HL-60 (cell line): ENCODE data around the gene STX1B.

ENCODE experiments used
- DNase-seq, 2 experiments: peaks; one replicate each; pipeline ENCODE4 v3.0.0-alpha.2; 2010 to 2020; ENCODE audit warnings: low read depth in 1 of 2, low spot score in 1 of 2
- H3K27ac ChIP-seq: fragments of 250-450 bp; sonication (Bioruptor Pico); replicated peaks from 2 replicates; pipeline ENCODE4 v1.5.1; 2020; ENCODE audit warnings: mild to moderate bottlenecking, moderate library complexity
- H3K27me3 ChIP-seq: fragments of 250-450 bp; sonication (Bioruptor Pico); 2 replicates; pipeline ENCODE4 v1.5.1; 2021; ENCODE audit warnings: mild to moderate bottlenecking, moderate library complexity; ENCODE audit not compliant: insufficient read depth, poor library complexity, severe bottlenecking
- H3K4me3 ChIP-seq: replicated peaks from 2 replicates; pipeline ENCODE4 v1.5.1; 2011; ENCODE audit warnings: mild to moderate bottlenecking, control low read depth, low read length; ENCODE audit not compliant: insufficient read depth
- GABPA ChIP-seq: IDR thresholded peaks from 2 replicates; pipeline ENCODE4 v1.6.1; 2012; ENCODE audit warnings: low read depth
- POLR2AphosphoS5 ChIP-seq: IDR thresholded peaks from 2 replicates; pipeline ENCODE4 v1.6.1; 2012; ENCODE audit warnings: low read depth
- SPI1 ChIP-seq: IDR thresholded peaks from 2 replicates; pipeline ENCODE4 v1.6.1; 2012; ENCODE audit warnings: low read depth, mild to moderate bottlenecking, borderline replicate concordance
- TF ChIP-seq, protein P1 (sequence below): IDR thresholded peaks from 2 replicates; pipeline ENCODE4 v1.6.1; 2012; ENCODE audit warnings: low read depth; ENCODE audit not compliant: insufficient replicate concordance
- TF ChIP-seq, protein P2 (sequence below): IDR thresholded peaks from one replicate; pipeline ENCODE4 v1.5.1; 2011; ENCODE audit warnings: low read length, control low read depth, inconsistent platforms; ENCODE audit not compliant: insufficient read depth

STX1B gene

DNA sequence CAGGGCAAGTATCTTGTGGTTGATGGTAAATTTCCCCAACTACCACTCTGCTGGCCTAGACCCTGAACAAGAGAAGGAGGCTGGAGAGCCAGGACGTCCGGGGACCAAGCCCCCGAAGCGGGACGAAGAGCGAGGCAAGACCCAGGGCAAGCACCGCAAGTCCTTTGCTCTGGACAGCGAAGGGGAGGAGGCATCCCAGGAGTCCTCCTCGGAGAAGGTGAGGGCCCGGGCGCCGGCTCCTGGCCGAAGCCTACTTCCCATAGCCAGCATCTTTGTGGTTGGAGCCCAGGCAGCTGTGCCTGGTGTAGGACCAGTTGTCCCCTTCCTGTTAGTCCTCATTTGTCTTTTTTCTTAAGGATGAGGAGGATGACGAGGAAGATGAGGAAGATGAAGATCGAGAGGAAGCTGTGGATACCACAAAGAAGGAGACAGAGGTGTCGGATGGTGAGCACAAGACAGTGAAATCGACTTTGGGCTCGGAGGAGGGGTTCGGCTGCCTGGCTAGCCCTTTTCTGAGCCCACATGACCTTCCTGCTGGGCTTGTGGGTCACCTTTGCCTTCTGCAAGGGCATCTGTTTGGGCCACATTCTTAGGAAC is 41.1 kb downstream of the STX1B start:
- Histone ChIP-seq H3K27me3 (no peaks in the 10 kb centered on the region), H3K27ac (no peak overlapping the region), H3K4me3 (no peak overlapping the region)
- TF ChIP-seq, protein P1, sequence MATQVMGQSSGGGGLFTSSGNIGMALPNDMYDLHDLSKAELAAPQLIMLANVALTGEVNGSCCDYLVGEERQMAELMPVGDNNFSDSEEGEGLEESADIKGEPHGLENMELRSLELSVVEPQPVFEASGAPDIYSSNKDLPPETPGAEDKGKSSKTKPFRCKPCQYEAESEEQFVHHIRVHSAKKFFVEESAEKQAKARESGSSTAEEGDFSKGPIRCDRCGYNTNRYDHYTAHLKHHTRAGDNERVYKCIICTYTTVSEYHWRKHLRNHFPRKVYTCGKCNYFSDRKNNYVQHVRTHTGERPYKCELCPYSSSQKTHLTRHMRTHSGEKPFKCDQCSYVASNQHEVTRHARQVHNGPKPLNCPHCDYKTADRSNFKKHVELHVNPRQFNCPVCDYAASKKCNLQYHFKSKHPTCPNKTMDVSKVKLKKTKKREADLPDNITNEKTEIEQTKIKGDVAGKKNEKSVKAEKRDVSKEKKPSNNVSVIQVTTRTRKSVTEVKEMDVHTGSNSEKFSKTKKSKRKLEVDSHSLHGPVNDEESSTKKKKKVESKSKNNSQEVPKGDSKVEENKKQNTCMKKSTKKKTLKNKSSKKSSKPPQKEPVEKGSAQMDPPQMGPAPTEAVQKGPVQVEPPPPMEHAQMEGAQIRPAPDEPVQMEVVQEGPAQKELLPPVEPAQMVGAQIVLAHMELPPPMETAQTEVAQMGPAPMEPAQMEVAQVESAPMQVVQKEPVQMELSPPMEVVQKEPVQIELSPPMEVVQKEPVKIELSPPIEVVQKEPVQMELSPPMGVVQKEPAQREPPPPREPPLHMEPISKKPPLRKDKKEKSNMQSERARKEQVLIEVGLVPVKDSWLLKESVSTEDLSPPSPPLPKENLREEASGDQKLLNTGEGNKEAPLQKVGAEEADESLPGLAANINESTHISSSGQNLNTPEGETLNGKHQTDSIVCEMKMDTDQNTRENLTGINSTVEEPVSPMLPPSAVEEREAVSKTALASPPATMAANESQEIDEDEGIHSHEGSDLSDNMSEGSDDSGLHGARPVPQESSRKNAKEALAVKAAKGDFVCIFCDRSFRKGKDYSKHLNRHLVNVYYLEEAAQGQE = no peak
- TF ChIP-seq POLR2AphosphoS5 (no peak), SPI1 (no peak), GABPA (no peak)
- TF ChIP-seq, protein P2, sequence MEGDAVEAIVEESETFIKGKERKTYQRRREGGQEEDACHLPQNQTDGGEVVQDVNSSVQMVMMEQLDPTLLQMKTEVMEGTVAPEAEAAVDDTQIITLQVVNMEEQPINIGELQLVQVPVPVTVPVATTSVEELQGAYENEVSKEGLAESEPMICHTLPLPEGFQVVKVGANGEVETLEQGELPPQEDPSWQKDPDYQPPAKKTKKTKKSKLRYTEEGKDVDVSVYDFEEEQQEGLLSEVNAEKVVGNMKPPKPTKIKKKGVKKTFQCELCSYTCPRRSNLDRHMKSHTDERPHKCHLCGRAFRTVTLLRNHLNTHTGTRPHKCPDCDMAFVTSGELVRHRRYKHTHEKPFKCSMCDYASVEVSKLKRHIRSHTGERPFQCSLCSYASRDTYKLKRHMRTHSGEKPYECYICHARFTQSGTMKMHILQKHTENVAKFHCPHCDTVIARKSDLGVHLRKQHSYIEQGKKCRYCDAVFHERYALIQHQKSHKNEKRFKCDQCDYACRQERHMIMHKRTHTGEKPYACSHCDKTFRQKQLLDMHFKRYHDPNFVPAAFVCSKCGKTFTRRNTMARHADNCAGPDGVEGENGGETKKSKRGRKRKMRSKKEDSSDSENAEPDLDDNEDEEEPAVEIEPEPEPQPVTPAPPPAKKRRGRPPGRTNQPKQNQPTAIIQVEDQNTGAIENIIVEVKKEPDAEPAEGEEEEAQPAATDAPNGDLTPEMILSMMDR = no peak
- no peak for DNase-seq

DNA sequence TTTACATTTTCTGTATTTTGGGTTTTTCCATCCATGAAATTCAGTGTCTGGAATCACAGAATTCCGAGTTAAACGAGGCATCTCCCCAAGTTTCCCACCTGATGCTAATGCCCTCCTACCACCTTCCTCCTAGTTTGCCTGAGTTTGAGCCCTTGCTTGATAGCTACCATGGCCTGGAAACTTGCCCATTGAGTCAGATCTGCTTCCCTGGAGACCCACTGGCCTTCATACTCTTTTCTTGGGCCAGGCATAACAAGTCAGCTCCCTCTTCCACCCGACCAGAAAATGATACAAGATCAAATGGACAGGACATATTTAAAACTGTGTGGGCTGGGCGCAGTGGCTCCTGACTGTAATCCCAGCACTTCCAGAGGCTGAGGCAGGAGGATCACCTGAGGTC is 42.6 kb downstream of the STX1B start:
- no peak overlapping the region for H3K27ac ChIP-seq
- no peak for DNase-seq
- no peaks in the 10 kb centered on the region for H3K27me3 ChIP-seq
- no peak for TF ChIP-seq GABPA
- H3K4me3 ChIP-seq = no peak overlapping the region

DNA sequence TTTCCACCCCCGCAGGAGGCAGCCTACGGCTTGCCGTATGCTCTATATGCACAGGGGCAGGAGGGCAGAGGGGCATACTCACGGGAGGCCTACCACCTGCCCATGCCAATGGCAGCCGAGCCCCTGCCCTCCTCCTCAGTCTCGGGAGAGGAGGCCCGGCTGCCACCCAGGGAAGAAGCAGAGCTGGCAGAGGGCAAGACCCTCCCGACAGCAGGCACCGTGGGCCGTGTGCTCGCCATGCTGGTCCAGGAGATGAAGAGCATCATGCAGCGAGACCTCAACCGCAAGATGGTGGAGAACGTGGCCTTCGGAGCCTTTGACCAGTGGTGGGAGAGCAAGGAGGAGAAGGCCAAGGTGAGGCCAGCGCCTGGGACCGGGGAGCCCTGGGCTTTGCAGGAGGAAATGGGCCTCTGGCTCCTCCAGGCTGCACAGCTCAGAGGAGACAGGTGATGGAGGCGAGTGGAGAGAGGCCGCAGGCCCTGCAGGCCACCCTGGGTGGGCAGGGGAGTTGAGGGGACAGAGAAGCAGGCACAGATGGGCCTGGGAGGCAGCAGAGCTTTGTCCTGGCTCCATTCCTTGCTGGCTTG is 44.3 kb downstream of the STX1B start:
- TF ChIP-seq, protein P1 = no peak
- no peak for TF ChIP-seq SPI1
- TF ChIP-seq POLR2AphosphoS5 = peak; percentile 34; the same call in 1 of the 2 replicates
- Histone ChIP-seq H3K27ac (no peak overlapping the region), H3K4me3 (no peak overlapping the region), H3K27me3 (no peaks in the 10 kb centered on the region)
- DNase-seq = no peak

DNA sequence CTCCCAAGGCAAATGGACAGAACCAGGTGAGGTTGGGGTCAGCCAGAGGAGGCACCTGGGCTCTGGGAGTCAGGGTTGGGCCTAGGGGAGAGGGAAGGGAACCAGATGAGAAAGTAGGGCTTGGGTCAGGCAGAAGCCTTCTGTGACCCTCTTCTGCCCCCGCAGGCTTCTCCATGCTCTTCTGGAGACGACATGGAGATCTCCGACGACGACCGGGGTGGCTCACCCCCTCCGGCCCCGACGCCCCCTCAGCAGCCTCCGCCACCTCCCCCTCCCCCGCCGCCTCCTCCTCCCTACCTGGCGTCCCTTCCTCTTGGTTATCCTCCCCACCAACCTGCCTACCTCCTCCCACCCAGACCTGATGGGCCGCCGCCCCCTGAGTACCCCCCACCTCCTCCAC is 45.0 kb downstream of the STX1B start:
- no peak for DNase-seq
- no peak overlapping the region for H3K27ac ChIP-seq
- TF ChIP-seq, protein P2 = no peak
- peak; percentile 13; the same call in 1 of the 2 replicates for TF ChIP-seq POLR2AphosphoS5
- H3K27me3 ChIP-seq = no peaks in the 10 kb centered on the region
- no peak overlapping the region for H3K4me3 ChIP-seq

DNA sequence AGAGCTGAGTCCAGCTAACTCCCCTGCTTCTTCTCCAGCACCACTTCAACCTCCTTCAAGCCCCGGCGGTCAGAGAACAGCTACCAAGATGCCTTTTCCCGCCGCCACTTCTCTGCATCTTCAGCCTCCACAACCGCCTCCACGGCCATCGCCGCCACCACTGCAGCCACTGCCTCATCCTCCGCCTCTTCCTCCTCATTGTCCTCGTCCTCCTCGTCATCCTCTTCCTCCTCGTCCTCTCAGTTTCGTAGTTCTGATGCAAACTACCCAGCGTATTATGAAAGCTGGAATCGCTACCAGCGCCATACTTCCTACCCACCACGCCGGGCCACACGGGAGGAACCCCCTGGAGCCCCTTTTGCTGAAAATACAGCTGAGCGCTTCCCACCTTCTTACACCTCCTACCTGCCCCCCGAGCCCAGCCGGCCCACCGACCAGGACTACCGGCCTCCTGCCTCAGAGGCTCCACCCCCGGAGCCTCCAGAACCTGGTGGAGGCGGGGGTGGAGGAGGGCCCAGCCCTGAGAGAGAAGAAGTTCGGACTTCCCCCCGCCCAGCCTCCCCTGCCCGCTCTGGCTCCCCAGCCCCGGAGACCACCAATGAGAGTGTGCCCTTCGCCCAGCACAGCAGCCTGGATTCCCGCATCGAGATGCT is 45.7 kb downstream of the STX1B start:
- Histone ChIP-seq H3K4me3 (no peak overlapping the region), H3K27ac (no peak overlapping the region), H3K27me3 (no peaks in the 10 kb centered on the region)
- no peak for DNase-seq
- TF ChIP-seq, protein P2 = no peak
- no peak for TF ChIP-seq SPI1
- TF ChIP-seq GABPA = no peak
- TF ChIP-seq, protein P1 = no peak
- TF ChIP-seq POLR2AphosphoS5 = no peak
